ENCODE measurements around the gene GNLY.

The GNLY gene

DNA sequence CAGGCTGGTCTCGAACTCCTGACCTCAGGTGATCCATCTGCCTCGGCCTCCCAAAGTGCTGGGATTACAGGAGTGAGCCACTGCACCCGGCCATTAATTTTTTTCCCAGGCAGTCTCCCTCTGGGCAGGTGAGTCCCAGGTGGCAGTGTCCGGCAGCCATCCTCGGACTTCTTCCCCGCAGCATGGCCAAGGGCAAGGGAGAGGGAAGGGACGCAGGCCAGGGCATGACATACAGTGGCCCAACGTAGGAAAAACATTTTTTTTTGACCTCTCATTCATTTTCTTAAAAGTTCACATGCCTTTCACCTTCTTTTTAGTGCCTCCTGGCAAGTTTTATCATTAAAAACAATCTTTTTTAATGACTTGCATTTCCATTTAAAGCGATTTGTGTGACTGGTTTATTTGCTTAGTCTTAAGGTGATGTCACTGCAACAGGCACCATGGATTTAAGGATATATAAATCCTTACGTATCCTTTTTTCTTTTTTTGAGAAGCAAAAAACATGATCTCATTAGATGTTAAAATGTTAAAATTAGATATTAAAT, 36.6 kb downstream of the GNLY start:
- no peak for FAIRE-seq

DNA sequence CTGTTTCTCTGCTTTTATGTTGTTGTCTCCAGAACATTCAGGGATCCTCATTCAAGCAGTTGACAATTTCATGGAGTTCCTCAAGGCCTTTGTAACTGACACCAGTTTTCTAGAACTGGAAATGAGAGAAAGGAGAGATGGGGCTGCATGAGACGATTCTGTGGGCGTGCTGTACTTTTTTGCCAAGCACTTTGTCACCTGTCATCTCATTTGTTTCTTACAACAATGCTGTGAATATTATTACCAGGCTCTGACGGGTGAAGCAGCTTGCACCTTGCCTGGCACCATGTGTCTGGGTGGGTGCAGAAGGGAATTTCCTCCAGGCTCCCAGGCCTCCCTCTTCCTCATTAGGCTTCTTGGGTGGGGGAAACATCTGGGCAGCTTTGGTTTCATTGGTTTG, 37.4 kb downstream of the GNLY start:
- FAIRE-seq = no peak

DNA sequence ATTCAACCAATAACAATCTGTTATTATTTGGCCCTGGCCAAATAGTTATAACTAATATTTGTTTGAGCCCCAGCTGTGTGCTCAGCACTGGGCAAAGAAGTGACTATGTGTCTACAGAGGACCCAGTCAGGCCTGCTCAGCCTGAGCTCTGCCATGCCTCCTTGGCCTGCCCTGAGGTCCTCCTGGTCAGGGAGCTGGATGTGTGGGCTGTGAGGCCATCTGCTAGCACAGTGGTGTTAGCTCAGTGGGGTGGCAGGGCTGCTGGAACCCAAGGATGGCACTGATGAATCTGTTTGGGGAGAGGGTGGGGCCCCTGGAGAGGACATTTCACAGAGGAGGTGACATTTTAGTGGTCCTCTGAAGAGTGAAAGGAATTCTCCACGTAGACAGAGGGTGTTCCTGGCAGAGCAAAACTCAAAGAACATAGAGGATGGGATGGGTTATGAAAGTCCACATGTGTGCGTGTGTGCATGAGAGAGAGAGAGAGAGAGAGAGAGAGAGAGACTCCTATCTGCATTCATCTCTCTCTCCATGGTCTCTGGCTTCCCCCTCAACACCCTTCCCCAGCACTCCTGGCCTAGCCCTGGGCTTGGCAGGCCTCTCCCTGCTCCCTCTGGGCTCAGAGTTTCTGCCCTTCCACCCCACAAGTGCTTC, 38.4 kb downstream of the GNLY start:
- FAIRE-seq = no peak

GRCh38 chr2:85733121-85733960, 39.2 kb downstream of the GNLY start:
- FAIRE-seq = no peak

- no peak for FAIRE-seq
These were observed 39.9 kb downstream of the GNLY start for GRCh38 chr2:85734015-85734414.

GRCh38 chr2:85734942-85735608, 40.9 kb downstream of the GNLY start:
- FAIRE-seq = no peak

DNA sequence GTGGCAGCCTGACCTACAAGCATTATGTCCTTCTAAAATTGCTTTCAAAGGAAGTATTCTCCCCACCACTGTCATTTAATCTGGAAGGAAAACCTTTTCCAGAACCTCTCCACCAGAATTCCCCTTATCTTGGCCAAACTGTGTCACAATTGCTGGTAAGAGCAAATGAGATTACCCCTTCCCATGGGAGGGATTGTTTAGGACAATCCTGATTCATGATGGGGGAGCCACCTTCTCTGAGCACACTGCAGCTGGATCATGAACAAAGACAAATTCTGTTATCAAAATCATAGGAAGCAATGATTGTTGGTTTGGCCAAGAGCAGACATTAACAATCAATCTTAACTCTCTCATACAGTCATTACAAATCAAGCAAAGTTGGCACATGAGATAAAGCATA, 41.5 kb downstream of the GNLY start:
- no peak for FAIRE-seq

DNA sequence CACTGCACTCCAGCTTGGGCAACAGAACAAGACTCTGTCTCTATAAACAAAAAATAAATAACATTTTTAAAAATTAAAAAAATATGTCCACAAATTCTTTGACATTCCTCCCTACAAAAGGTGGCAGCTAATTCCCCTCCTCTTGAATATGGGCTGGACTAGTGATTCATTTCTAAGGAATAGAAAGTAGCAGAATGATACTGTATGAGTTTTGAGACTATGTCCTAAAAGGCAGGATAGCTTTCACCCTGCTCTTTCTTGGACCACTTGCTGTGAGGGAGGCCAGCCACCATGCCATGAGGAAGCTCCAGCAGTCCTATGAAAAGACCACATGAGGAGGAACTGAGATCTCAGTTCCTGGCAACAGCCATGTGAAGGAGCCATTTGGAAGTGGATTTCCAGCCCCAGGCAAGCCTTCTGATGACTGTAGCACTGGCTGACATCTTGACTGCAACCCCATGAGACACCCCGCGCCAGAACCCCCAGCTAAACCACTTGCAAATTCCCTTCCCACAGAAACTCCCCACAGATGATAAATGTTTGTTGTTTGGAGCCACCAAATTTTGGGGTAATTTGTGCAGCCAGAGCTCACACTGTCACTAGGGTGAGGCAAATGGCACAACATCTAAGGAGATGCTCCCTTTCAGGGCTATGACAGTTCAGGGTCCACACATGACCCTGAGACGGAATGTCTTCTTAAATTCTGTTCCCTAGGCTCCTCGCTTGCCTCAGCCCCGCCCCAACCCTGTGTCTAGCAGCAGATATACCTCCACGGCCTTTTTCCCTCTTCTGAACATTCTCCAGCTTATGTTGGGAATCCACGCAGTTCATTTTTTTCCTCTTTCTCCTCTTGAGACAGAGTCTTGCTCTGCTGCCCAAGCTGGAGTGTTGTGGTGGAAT, 42.5 kb downstream of the GNLY start:
- FAIRE-seq = no peak

GRCh38 chr2:85737481-85737880, 43.3 kb downstream of the GNLY start:
- no peak for FAIRE-seq

DNA sequence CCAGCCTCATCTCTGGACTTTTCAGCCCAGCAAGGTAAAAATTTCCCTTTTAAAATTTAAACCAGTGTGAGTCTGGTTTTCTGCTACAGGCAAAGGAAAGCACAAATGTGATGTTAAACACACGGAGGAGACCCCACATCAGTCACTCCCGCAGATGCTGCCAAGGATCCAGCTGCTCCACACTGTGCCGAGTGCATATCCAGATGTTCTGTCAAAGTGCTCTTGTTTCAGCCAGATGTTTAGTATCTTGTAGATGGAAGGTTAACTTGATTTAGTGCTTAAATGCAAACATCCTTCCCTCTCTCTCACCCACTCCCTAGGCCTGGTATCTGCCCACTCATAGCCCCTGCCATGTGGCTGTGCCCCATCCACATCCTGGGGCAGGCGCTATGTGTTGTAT, 43.8 kb downstream of the GNLY start:
- no peak for FAIRE-seq

GRCh38 chr2:85740193-85740592, 46.0 kb downstream of the GNLY start:
- FAIRE-seq = no peak

DNA sequence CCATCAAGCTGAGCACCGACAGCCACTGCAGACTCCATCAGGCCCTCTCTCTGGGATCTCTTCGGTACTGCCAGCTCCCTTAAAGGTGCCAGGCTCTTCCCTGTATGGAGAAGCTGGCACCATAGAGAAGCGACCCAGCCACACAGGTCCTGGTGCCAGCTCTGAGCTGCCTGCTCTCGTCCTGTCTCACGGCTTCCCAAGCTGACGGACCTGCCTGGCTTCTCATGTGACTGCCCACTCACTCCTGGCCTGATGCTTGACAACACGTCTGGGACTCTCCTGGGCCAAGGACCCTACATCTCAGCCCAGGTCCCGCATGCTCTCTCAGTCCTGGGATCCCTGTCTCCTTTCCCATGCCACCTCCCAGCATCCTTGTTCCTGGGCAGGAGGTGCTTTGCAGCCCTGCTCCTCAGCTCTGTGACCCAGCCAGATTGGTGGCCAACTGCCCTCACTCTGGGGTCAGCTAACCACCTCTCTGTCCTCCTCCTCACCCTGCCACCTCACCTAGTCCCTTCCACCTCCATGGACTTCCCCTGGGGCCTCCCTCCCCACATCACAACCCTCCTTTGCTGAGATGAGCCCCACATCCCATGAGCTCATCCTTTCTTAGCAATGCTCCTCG, 47.2 kb downstream of the GNLY start:
- FAIRE-seq = no peak

GRCh38 chr2:85741833-85742455, 47.8 kb downstream of the GNLY start:
- no peak for FAIRE-seq

DNA sequence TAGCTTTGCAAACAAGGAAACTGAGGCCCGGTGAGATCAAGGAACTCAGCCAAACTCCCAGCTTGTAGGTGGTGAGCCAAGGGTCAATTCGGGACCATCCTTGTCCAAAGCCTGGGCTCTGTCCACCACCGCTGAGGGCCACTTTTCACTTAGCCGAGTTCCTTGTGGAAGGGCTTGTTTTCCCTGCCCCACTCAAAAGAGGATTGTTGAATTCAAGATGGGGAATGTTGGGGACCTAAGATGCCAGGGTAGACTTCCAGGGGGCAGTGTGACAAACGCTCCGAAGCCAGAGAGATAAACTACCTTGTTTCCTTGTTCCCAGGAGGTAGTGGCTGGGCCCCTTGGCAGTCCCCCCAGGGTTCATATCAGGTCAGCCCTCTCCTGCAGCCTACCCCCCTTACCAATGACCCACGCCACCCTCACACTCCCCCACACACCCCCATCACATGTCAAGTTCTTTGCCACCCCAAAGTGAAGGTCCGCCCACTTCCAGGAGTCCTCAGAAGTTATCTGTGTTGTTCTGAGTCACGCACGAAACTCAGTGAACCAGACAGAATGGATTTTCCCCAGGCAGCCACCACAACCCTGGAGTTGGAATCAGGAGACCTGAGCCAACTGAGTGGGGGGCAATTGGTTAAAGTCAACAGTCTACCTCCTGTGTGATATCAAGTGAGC, 49.3 kb downstream of the GNLY start:
- no peak for FAIRE-seq

GRCh38 chr2:85744055-85744454, 49.9 kb downstream of the GNLY start:
- no peak for FAIRE-seq

- no peak for FAIRE-seq
These were observed 50.8 kb downstream of the GNLY start for GRCh38 chr2:85744741-85745601.

GRCh38 chr2:85745619-85746018, 51.5 kb downstream of the GNLY start:
- no peak for FAIRE-seq

- no peak for FAIRE-seq
These were observed 52.3 kb downstream of the GNLY start for GRCh38 chr2:85746321-85747004.

DNA sequence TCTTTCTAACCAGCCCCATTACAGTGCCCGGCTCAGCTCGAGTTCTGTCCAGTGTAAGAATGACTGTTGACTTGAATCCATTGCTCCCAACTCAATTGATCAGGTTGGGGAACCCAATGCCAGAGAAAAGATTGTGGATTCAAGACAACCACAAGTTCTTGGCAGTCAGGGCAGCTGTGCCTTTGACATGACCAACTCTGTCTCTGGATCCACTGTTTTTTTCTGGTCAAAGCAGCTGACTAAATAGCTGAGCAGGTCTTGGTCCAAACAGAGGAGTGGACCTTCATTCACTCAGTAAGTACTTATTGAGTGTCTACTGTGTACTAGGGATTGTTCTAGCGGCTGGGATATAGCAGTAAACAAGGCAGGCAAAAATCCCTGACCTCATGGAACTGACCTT, 53.3 kb downstream of the GNLY start:
- no peak for FAIRE-seq
